Psoas muscle (tissue), 8 donors: ENCODE data around the gene ARMS2. TPM values are rescaled to one million over a fixed set of nuclear protein-coding genes. Genes with fewer than 3 reads are reported as not detected.

Experiments
- ATAC-seq, 4 donors: fragments of 200-7000 bp; cut with Tn5 transposase; one replicate each; pipeline ENCODE4 v1.9.1; 2020; ENCODE audit warnings: moderate library complexity in 3 of 4, mild to moderate bottlenecking in 2 of 4
- DNase-seq, 2 donors: peaks; one replicate each; pipeline ENCODE4 v3.0.0-alpha.2; 2020
- H3K27ac ChIP-seq: fragments of 200-600 bp; one replicate; pipeline ENCODE4 v1.8.0; 2022
- H3K27me3 ChIP-seq, 3 donors: fragments of 200-600 bp in 1 of 3; one replicate each; pipeline versions ENCODE4 v1.6.1 to v1.8.0; 2013 to 2022; ENCODE audit warnings: low read length in 2 of 3, mild to moderate bottlenecking in 2 of 3, moderate library complexity in 1 of 3; ENCODE audit not compliant: insufficient read depth in 3 of 3
- H3K36me3 ChIP-seq, 2 donors: fragments of 200-600 bp in 1 of 2; one replicate each; pipeline versions ENCODE4 v1.6.1 to v1.8.0; 2013 to 2022; ENCODE audit warnings: low read depth in 1 of 2, mild to moderate bottlenecking in 1 of 2, moderate library complexity in 1 of 2; ENCODE audit not compliant: insufficient read depth in 1 of 2
- H3K4me1 ChIP-seq: fragments of 200-600 bp; one replicate; pipeline ENCODE4 v1.8.0; 2022
- H3K4me3 ChIP-seq: fragments of 200-600 bp; one replicate; pipeline ENCODE4 v1.8.0; 2022; ENCODE audit warnings: mild to moderate bottlenecking
- H3K9me3 ChIP-seq: fragments of 200-600 bp; one replicate; pipeline ENCODE4 v1.8.0; 2022
- WGBS, 3 donors: extraction: QIAGEN DNeasy Blood & Tissue Kit; methylation state at CpG; one replicate each; pipeline versions ENCODE4 v1.1.6 to v1.1.7; 2013; 5-methylcytosine and 5-hydroxymethylcytosine counted together
- intact Hi-C, 2 donors: fragments of 100-400 bp; cut with DNase I; formaldehyde crosslinking; loops; one replicate each; pipeline versions ENCODE4 v1.11.0 to v1.14.2; 2022
- polyA plus RNA-seq, 3 donors: library from polyadenylated mRNA; stranded (reverse); fragments of 200-250 nt; gene quantifications; one replicate each; pipeline ENCODE4 v1.2.3, GENCODE V29; 2013
- total RNA-seq, 4 donors: library from RNA; stranded (reverse); fragmentation: NEBNext Ultra II Directional in 2 of 4; extraction: Animal tissue kit (Norgen Biotek cat#: 25700) in 2 of 4; gene quantifications; one replicate each; pipeline versions ENCODE4 v1.2.1 to v1.2.4, GENCODE V29; 2021 to 2023
- TF ChIP-seq, protein P1 (sequence below): fragments of 200-600 bp; IDR thresholded peaks from one replicate; pipeline ENCODE4 v1.8.0; 2022; ENCODE audit warnings: antibody characterized with exemption
- donor health status: healthy with polysubstance abuse.
- donor health status: DM: no; HTN: no; CAD: no; lungs with moderate emphysema.
- donor health status: Bipolar disorder and iron deficiency.
- donor health status: healthy.
- donor health status: DM: yes; HTN: yes; CAD: no.
- donor health status: DM: no; HTN: no; CAD: no.
- donor health status: DM: no; HTN: no; CAD: no.
- donor health status: DM: yes; HTN: yes; CAD: no.

The ARMS2 gene
- total and polyA plus RNA-seq, 7 donors = 0.47 TPM; not detected in 6

- intact Hi-C loops = no loop called here
- H3K27ac ChIP-seq = no peak overlapping the region
- H3K9me3 ChIP-seq = no peaks in the 10 kb centered on the region
- DNase-seq = no peak
- no peak overlapping the region for H3K4me3 ChIP-seq
- peaks cover 8% of the 10 kb centered on the region for H3K4me1 ChIP-seq
- no peaks in the 10 kb centered on the region for H3K36me3 ChIP-seq
- no peaks in the 10 kb centered on the region for H3K27me3 ChIP-seq
- TF ChIP-seq, protein P1, sequence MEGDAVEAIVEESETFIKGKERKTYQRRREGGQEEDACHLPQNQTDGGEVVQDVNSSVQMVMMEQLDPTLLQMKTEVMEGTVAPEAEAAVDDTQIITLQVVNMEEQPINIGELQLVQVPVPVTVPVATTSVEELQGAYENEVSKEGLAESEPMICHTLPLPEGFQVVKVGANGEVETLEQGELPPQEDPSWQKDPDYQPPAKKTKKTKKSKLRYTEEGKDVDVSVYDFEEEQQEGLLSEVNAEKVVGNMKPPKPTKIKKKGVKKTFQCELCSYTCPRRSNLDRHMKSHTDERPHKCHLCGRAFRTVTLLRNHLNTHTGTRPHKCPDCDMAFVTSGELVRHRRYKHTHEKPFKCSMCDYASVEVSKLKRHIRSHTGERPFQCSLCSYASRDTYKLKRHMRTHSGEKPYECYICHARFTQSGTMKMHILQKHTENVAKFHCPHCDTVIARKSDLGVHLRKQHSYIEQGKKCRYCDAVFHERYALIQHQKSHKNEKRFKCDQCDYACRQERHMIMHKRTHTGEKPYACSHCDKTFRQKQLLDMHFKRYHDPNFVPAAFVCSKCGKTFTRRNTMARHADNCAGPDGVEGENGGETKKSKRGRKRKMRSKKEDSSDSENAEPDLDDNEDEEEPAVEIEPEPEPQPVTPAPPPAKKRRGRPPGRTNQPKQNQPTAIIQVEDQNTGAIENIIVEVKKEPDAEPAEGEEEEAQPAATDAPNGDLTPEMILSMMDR = no peak
- 89 to 90% (median 89%) methylated on average over 6 of the region's 6 CpGs for WGBS, 3 donors
- no peak for ATAC-seq
Observed at GRCh38 chr10:122500726-122501125, 46.3 kb downstream of the ARMS2 start.

DNA sequence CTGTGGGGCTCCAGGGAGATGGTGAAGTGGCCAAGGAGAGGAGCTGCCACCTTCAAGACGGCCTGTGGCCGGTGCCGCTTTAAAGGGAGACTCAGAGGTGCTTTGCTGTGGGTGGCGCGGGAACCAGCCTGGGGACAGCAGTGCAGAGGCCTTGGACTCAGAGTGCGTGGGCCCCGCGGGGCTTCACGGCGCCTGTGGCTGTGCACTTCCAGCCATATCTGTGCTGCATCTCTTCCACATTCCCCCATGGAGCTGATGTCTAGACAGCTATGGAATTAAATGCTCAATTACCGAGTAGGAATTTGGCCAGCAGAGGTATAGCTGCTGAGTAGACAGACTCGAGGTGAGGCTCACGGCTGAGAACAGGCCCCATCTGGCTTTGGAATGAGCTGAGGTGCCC is 48.6 kb downstream of the ARMS2 start:
- no peak for ATAC-seq
- DNase-seq = no peak
- Histone ChIP-seq H3K27ac (no peak overlapping the region), H3K4me1 (peaks cover 8% of the 10 kb centered on the region), H3K9me3 (no peaks in the 10 kb centered on the region), H3K4me3 (no peak overlapping the region), H3K36me3 (no peaks in the 10 kb centered on the region), H3K27me3 (no peaks in the 10 kb centered on the region)
- WGBS, 3 donors = 91 to 97% (median 93%) methylated on average over 13 of the region's 13 CpGs
- intact Hi-C loops = no loop called here
- TF ChIP-seq, protein P1 = no peak

DNA sequence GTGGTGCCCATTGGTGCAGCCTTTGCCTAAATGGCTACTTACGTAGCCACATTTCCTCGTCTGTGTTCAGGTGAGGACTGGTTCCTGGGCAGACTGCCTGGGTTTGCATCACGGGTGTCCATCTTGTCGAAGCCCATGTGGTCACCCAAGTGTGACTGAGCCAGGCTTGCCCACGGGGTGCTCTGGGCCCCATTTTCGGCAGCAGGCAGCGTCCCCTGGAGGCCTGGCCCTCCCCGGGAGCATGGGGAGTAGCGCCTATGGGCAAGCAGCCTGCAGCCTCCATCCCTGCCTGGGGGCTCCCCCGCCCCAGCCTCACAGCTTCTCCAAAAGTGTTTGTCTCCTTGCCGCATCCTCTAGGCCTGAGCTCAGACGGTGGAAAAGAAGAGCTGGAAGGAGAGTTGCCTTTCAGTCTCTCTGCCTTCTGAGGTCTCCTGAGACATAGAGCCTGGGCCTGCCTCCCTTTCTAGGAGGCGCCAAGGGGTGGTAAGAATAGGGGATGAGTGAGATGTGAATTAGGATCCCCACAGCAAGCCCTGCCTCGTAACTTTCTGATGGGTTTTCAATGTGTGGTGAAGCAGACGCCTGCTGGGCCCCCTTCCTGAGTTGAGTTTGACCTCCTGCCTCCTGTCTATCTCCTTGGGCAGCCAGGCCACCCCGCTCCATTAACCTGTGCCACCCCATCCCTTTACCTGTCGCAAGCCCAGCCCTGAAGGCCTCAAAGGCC is 49.6 kb downstream of the ARMS2 start:
- DNase-seq (no peak), ATAC-seq (no peak)
- TF ChIP-seq, protein P1 = no peak
- H3K36me3 ChIP-seq = peaks cover 0 to 7% of the 10 kb centered on the region in 2 donors
- WGBS, 3 donors = 81 to 86% (median 84%) methylated on average over 17 of the region's 17 CpGs
- H3K9me3 ChIP-seq = no peaks in the 10 kb centered on the region
- H3K4me1 ChIP-seq = peaks cover 5% of the 10 kb centered on the region
- no peaks in the 10 kb centered on the region for H3K27me3 ChIP-seq
- intact Hi-C loops = no loop called here
- H3K27ac ChIP-seq = no peak overlapping the region
- H3K4me3 ChIP-seq = no peak overlapping the region

DNA sequence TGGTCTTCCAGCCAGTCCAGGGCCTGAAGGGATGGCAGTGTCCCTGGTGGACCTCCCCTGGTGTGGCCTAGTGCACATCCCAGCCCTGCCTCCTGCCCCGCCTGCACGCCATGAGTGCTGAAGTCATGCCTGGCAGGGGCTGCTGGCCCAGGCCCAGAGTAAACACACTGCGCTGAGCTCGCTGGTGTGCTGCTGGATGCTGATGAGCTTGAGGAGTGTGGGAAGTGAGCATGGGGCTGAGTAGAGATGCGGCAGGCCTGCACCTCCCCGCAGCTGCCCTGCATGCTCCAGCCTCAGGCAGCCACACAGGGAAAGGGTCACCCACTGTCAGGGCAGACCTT is 50.1 kb downstream of the ARMS2 start:
- TF ChIP-seq, protein P1 = no peak
- Histone ChIP-seq H3K27ac (no peak overlapping the region), H3K4me3 (no peak overlapping the region), H3K9me3 (no peaks in the 10 kb centered on the region), H3K27me3 (no peaks in the 10 kb centered on the region), H3K36me3 (peaks cover 0 to 12% of the 10 kb centered on the region in 2 donors), H3K4me1 (no peaks in the 10 kb centered on the region)
- intact Hi-C loops = no loop called here
- 26 to 37% (median 33%) methylated on average over 6 of the region's 6 CpGs for WGBS, 3 donors
- ATAC-seq (peak; percentile 60 to 88 (median 74)), DNase-seq (peak; percentile 84 to 91)

DNA sequence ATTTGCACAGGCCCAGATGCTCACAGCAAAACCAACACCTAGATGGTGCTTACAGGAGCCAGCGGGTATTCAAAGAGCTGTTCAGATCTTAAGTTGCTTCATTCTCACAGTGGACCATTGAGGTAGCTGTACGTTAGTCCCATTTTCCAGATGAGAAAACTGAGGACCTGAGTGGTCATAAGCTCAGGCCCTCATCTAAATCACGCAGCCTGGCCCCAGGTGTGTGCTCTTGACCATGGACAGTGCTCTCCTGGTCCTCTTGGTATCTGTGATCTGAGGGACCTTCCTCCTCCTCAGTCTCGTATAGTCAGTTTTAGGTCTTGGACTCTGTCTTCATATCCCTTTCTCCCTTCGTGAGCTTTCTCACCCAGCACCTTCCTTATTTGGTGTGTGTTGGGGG is 50.6 kb downstream of the ARMS2 start:
- no peak for DNase-seq
- Histone ChIP-seq H3K4me1 (no peaks in the 10 kb centered on the region), H3K4me3 (no peak overlapping the region), H3K36me3 (peaks cover 0 to 12% of the 10 kb centered on the region in 2 donors), H3K27me3 (no peaks in the 10 kb centered on the region), H3K27ac (no peak overlapping the region), H3K9me3 (no peaks in the 10 kb centered on the region)
- intact Hi-C loops = no loop called here
- WGBS, 3 donors = 92 to 97% (median 96%) methylated on average over 5 of the region's 5 CpGs
- ATAC-seq = no peak
- TF ChIP-seq, protein P1 = no peak
